Measurements from ENCODE around the gene ZDHHC14. TPM values are rescaled to one million over a fixed set of nuclear protein-coding genes. Genes with fewer than 3 reads are reported as not detected.
A peak's percentile ranks its signal among the peaks of the same experiment; 100 is the strongest.

The ZDHHC14 gene
- total and polyA plus RNA-seq, 3 donors from 2014 or later = 28.5 to 74.9 (median 67.9) TPM

DNA sequence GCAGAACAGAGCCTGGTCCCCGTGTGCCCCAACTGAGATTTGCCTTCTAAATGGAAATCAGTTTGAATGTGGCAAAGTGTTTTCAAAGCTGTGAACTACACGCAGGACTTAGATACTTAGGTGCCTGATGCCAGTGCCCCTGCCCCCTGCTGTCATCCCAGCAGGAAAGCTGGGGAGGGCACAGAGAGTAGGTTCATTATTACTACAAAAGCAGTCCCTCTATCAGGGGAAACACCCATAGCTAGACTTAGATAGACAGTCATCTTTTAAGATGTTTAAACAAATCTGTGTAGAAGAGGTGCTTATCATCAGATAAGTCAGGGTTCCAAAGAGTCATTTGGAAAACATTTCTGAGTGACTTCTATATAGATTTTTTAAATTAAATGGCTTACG lies 287.0 kb downstream of the ZDHHC14 start:
- intact Hi-C loops (cut with DNase I; ENCODE audit: low total_unique reads) = no loop called here
- H3K36me3 ChIP-seq (ENCODE audit: low read depth, missing control alignments) = no peaks in the 10 kb centered on the region
- H3K4me3 ChIP-seq = no peak overlapping the region
- no peak overlapping the region for H3K27ac ChIP-seq
- TF ChIP-seq CTCF (IDR thresholded peaks at IDR 0.05) (no peak), POLR2A (IDR thresholded peaks at IDR 0.05) (no peak)
- 87% methylated on average over 3 of the region's 3 CpGs for WGBS, 2 donors
- H3K4me1 ChIP-seq = peaks cover 14% of the 10 kb centered on the region
- no peaks in the 10 kb centered on the region for H3K9me3 ChIP-seq
- DNase-seq = no peak
- no peaks in the 10 kb centered on the region for H3K27me3 ChIP-seq

- Histone ChIP-seq H3K36me3 (ENCODE audit: low read depth, missing control alignments) (no peaks in the 10 kb centered on the region), H3K9me3 (no peaks in the 10 kb centered on the region), H3K27me3 (no peaks in the 10 kb centered on the region), H3K27ac (peak overlapping the region in 1 of 2 donors; percentile 68), H3K4me3 (no peak overlapping the region), H3K4me1 (peaks cover 14% of the 10 kb centered on the region)
- WGBS, 2 donors = 92 to 94% methylated on average over 2 of the region's 2 CpGs
- no peak for DNase-seq
- TF ChIP-seq POLR2A (IDR thresholded peaks at IDR 0.05) = no peak
- no peak for TF ChIP-seq CTCF (IDR thresholded peaks at IDR 0.05)
- intact Hi-C loops (cut with DNase I; ENCODE audit: low total_unique reads) = no loop called here
Observed at GRCh38 chr6:157668713-157669112, 287.7 kb downstream of the ZDHHC14 start.

DNA sequence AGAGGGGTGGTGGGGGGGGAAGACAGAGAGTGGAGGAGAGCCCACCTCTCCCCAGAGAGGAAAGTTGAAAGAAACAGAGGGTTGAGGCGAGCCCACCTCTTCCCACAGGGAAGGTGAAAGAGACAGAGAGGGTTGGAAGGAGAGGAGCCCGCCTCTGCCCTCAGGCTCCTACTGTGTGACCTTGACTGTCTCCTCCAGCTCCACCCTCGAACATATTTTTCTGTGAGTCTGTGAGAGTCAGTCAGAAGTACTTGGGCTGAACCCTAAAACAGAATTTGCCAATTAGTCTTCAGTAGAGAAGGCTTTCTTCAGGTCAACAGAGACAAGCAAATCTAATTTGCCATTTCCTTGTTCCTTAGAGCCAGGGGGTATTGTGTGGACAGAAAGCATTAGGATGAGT lies 288.3 kb downstream of the ZDHHC14 start:
- peak overlapping the region in 1 of 2 donors; percentile 68 for H3K27ac ChIP-seq
- 50% methylated on average over 3 of the region's 3 CpGs for WGBS, 2 donors
- no peaks in the 10 kb centered on the region for H3K9me3 ChIP-seq
- no peaks in the 10 kb centered on the region for H3K36me3 ChIP-seq (ENCODE audit: low read depth, missing control alignments)
- TF ChIP-seq POLR2A (IDR thresholded peaks at IDR 0.05) (no peak), CTCF (IDR thresholded peaks at IDR 0.05) (no peak)
- H3K4me1 ChIP-seq = peaks cover 14% of the 10 kb centered on the region
- intact Hi-C loops (cut with DNase I; ENCODE audit: low total_unique reads) = no loop called here
- no peak overlapping the region for H3K4me3 ChIP-seq
- no peaks in the 10 kb centered on the region for H3K27me3 ChIP-seq
- no peak for DNase-seq

DNA sequence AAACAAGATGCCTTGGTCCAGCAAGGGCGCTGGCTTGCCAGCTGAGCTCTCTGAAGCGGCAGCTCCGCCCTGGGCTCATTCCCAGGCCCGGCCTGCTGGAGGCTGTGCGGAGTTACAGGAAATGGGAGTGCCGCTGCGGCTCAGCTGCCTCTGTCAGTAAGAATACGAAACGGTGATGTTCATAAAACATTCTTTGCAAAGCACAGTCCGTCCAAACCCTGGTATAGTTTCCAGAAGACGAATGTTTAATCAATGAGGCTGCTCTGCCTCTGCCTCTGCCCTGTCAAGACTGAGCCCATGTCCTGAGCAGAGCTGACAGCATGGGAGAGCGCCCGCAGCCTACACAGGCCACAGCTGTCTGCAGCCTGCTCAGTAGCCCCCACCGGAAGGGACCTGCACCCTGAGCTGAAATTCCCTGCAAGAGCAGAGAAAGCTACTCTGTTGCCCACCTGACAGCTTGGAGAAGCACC lies 288.8 kb downstream of the ZDHHC14 start:
- Histone ChIP-seq H3K4me3 (no peak overlapping the region), H3K9me3 (no peaks in the 10 kb centered on the region), H3K27me3 (no peaks in the 10 kb centered on the region), H3K27ac (peak overlapping the region in 1 of 2 donors; percentile 41), H3K4me1 (peaks cover 14% of the 10 kb centered on the region), H3K36me3 (ENCODE audit: low read depth, missing control alignments) (no peaks in the 10 kb centered on the region)
- peak; percentile 86 for DNase-seq
- intact Hi-C loops (cut with DNase I; ENCODE audit: low total_unique reads) = no loop called here
- peak in 1 of 3 experiments; percentile 44 for TF ChIP-seq CTCF (IDR thresholded peaks at IDR 0.05)
- no peak for TF ChIP-seq POLR2A (IDR thresholded peaks at IDR 0.05)
- WGBS, 2 donors = 20 to 22% methylated on average over 12 to 14 of the region's 14 CpGs

DNA sequence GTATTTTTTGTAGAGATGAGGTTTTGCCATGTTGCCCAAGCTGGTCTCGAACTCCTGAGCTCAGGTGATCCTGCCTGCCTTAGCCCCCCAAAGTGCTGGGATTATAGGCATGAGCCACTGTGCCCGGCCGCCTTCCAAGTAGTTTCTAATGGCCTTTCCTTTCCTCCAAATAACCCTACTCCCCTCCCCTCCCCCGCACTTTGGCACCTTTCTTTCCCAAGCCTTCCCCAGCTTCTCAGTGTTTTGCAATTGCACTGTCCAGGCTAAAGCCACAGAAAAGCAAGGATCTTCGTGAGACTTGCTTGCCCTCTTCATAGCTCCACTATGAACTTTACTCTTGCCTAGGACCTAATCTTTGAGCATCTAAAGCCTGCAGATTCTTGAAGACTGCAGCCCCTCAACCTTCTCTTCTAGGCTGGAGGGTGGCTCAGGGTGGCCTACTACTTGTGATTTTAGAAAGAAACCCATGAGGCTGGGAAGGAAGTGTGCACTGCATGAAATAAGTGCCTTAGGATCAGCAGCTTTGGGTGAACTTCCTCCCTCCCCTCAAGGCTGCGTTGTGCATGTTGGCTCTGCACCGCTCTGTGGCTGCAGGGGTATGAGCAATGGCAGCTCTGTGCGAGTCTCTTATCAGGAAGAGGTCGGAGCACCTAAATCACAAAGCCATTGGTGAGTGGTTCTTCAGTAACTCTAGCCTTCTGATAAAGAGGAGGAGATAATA lies 289.6 kb downstream of the ZDHHC14 start:
- Histone ChIP-seq H3K27me3 (no peaks in the 10 kb centered on the region), H3K9me3 (no peaks in the 10 kb centered on the region), H3K36me3 (ENCODE audit: low read depth, missing control alignments) (no peaks in the 10 kb centered on the region), H3K27ac (no peak overlapping the region), H3K4me1 (peaks cover 14% of the 10 kb centered on the region), H3K4me3 (no peak overlapping the region)
- no peak for DNase-seq
- 79 to 83% methylated on average over 9 of the region's 9 CpGs for WGBS, 2 donors
- no peak for TF ChIP-seq CTCF (IDR thresholded peaks at IDR 0.05)
- TF ChIP-seq POLR2A (IDR thresholded peaks at IDR 0.05) = no peak
- intact Hi-C loops (cut with DNase I; ENCODE audit: low total_unique reads) = no loop called here
